Gastrocnemius medialis (tissue), 4 donors: Measurements from ENCODE around the gene TRMT112. TPM values are rescaled to one million over a fixed set of nuclear protein-coding genes. Genes with fewer than 3 reads are reported as not detected.

ENCODE experiments used
- ATAC-seq, 2 donors: fragments of 150-250 bp; one replicate each; pipeline ENCODE4 v1.9.1; 2016
- DNase-seq, 2 donors: peaks; one replicate each; pipeline ENCODE4 v3.0.0-alpha.2; 2019
- H3K27ac ChIP-seq, 4 donors: fragments of 200-600 bp; sonication (generic); 1 replicate in 1 of 4; 2 replicates in 3 of 4; pipeline ENCODE4 v1.5.1; 2016 to 2018; ENCODE audit warnings: mild to moderate bottlenecking in 2 of 4, moderate library complexity in 1 of 4
- H3K27me3 ChIP-seq, 3 donors: fragments of 200-600 bp; sonication (generic) in 2 of 3; 1 replicate in 1 of 3; 2 replicates in 2 of 3; pipeline versions ENCODE4 v1.5.1 to v1.6.0; 2016 to 2019; ENCODE audit warnings: mild to moderate bottlenecking in 1 of 3, moderate library complexity in 1 of 3
- H3K36me3 ChIP-seq, 2 donors: fragments of 200-600 bp; sonication (generic) in 1 of 2; one replicate each; pipeline ENCODE4 v1.5.1; 2017 to 2018
- H3K4me1 ChIP-seq, 2 donors: fragments of 200-600 bp; sonication (generic) in 1 of 2; one replicate each; pipeline ENCODE4 v1.5.1; 2016 to 2017; ENCODE audit warnings: mild to moderate bottlenecking in 2 of 2
- H3K4me3 ChIP-seq, 4 donors: fragments of 200-600 bp; sonication (generic) in 3 of 4; 1 replicate in 1 of 4; 2 replicates in 3 of 4; pipeline ENCODE4 v1.5.1; 2016 to 2019; ENCODE audit warnings: mild to moderate bottlenecking in 2 of 4
- H3K9me3 ChIP-seq, 3 donors: fragments of 200-600 bp; sonication (generic) in 2 of 3; 1 replicate in 1 of 3; 2 replicates in 2 of 3; pipeline ENCODE4 v1.5.1; 2016 to 2019
- POLR2A ChIP-seq, 2 donors: fragments of 450-650 bp; IDR thresholded peaks; one replicate each; pipeline ENCODE4 v1.6.1; 2017; ENCODE audit warnings: antibody characterized with exemption in 2 of 2, mild to moderate bottlenecking in 2 of 2, moderate library complexity in 2 of 2
- in situ Hi-C, 4 donors: fragments of 200-750 bp; cut with MboI; loops; one replicate each; pipeline versions ENCODE4 v1.15.0 to v1.8.0; 2017; ENCODE audit warnings: low sequenced_read_pairs in 4 of 4
- intact Hi-C: fragments of 100-400 bp; cut with DNase I; formaldehyde crosslinking; loops from one replicate; pipeline ENCODE4 v1.15.1; 2023; ENCODE audit warnings: low total_unique reads
- total RNA-seq, 4 donors: library from RNA; depleted of rRNA; stranded (reverse); fragments of >200 nt; gene quantifications; one replicate each; pipeline versions ENCODE4 v1.1.0 to v1.2.3, GENCODE V29; 2016
- TF ChIP-seq, protein P1 (sequence below), 5 experiments: fragments of 450-650 bp in 3 of 5; fragments of 200-600 bp in 2 of 5; sonication (generic) in 2 of 5; IDR thresholded peaks in 4 of 5; conservative IDR thresholded peaks in 1 of 5; 1 replicate in 4 of 5; 2 replicates in 1 of 5; pipeline ENCODE4 v1.5.1; 2016 to 2019; ENCODE audit warnings: antibody characterized with exemption in 5 of 5, mild to moderate bottlenecking in 3 of 5, moderate library complexity in 3 of 5

TRMT112 gene
- total RNA-seq, 4 donors from 2014 or later, result 133 to 226 (median 194) TPM

DNA sequence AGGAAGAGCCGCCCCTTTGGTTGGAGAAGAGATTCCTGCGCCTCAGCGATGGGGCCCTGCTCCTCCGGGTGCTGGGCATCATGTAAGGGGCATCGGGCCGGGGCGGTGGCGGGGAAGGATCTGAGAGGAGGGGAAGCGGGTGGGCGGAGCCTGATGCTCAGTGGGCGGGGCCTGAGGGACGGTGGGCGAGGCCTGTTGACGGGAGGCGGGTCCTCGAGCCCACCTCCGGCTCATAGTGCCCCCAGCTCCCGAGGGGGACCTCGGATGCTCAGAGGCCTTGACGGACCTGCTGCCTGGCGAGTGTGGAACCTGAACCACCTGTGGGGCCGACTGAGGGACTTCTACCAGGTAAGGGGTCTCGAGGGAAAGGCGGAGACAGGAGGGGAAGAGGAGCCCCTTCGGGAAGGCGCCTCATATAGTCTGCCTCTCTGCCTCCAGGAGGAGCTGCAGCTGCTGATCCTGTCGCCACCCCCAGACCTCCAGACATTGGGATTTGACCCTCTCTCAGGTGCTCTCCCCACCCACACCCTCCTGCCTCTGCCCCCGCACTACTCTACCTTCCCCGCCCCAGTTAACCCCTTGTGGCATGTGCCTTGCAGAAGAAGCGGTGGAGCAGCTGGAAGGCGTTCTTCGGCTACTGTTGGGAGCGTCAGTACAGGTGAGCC lies 23.4 kb upstream of the TRMT112 start:
- DNase-seq, result no peak

DNA sequence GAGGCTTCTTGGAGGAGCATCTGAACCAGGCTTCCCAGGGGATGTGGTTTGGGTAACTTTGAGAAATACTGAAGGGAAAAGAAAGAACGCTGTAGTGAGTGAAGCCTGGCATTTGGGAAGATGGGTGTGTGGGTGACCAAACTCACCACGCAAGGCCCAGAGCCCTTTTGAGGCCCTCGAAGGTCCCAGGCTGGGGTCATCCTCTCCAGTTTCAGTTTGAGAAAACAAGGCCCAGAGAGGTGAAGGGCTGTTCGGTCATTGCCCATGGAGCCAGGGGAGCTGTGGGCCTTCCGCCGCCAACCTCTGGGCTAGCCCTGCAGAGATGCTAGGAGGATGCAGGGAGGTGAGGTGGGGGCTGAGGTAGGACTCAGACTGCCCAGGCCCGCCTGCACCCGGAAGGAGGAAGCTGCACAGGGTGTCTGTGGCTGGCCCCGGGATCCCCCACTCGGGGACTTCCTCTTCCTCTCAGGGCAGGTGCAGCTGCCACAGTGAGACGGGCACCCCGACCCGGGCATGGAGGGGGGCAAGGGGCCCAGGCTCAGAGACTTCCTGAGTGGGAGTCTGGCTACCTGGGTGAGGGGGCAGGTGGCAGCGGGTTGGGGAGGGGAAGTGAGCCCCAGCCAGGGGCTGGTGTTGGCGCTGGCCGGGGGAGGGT lies 22.5 kb upstream of the TRMT112 start, which contains the start of gene CCDC88B:
Gene CCDC88B (plus strand): TSS at position 451 of the 655 bp plus-strand sequence. CDS start 63 bp downstream, at position 514.
- Histone ChIP-seq H3K4me1 (peaks cover 0 to 4% of the 10 kb centered on the region in 2 donors), H3K27ac (no peak within 1 kb of the TSS), H3K27me3 (no peaks in the 10 kb centered on the region), H3K36me3 (no peaks in the 10 kb centered on the region), H3K4me3 (peak within 1 kb of the TSS in 1 of 4 donors; percentile 13), H3K9me3 (no peaks in the 10 kb centered on the region)
- in situ Hi-C loops (no loop called here), intact Hi-C loops (loop anchor here (5.0 kb wide), 1 partner anchor 33 kb away; the partner anchor contains the start of gene ESRRA)
- DNase-seq (no peak), ATAC-seq (no peak)
- TF ChIP-seq POLR2A (IDR thresholded peaks at IDR 0.05), result no peak
- TF ChIP-seq, protein P1, sequence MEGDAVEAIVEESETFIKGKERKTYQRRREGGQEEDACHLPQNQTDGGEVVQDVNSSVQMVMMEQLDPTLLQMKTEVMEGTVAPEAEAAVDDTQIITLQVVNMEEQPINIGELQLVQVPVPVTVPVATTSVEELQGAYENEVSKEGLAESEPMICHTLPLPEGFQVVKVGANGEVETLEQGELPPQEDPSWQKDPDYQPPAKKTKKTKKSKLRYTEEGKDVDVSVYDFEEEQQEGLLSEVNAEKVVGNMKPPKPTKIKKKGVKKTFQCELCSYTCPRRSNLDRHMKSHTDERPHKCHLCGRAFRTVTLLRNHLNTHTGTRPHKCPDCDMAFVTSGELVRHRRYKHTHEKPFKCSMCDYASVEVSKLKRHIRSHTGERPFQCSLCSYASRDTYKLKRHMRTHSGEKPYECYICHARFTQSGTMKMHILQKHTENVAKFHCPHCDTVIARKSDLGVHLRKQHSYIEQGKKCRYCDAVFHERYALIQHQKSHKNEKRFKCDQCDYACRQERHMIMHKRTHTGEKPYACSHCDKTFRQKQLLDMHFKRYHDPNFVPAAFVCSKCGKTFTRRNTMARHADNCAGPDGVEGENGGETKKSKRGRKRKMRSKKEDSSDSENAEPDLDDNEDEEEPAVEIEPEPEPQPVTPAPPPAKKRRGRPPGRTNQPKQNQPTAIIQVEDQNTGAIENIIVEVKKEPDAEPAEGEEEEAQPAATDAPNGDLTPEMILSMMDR (IDR thresholded peaks at IDR 0.05 in 4 of 5, conservative IDR thresholded peaks at IDR 0.05 in 1 of 5), result no peak

More for the DNA sequence above, 23.4 kb upstream of the TRMT112 start:
- H3K4me3 ChIP-seq, result peak overlapping the region in 1 of 4 donors; percentile 13
- no peaks in the 10 kb centered on the region for H3K27me3 ChIP-seq
- H3K9me3 ChIP-seq, result no peaks in the 10 kb centered on the region
- peaks cover 0 to 4% of the 10 kb centered on the region in 2 donors for H3K4me1 ChIP-seq
- TF ChIP-seq POLR2A (IDR thresholded peaks at IDR 0.05), result no peak
- TF ChIP-seq, protein P1 (IDR thresholded peaks at IDR 0.05 in 4 of 5, conservative IDR thresholded peaks at IDR 0.05 in 1 of 5), result no peak
- intact Hi-C loops (loop anchor here (5.0 kb wide), 1 partner anchor 34 kb away; the partner anchor contains the start of gene ESRRA), in situ Hi-C loops (no loop called here)
- no peak for ATAC-seq
- no peaks in the 10 kb centered on the region for H3K36me3 ChIP-seq
- H3K27ac ChIP-seq, result no peak overlapping the region

DNA sequence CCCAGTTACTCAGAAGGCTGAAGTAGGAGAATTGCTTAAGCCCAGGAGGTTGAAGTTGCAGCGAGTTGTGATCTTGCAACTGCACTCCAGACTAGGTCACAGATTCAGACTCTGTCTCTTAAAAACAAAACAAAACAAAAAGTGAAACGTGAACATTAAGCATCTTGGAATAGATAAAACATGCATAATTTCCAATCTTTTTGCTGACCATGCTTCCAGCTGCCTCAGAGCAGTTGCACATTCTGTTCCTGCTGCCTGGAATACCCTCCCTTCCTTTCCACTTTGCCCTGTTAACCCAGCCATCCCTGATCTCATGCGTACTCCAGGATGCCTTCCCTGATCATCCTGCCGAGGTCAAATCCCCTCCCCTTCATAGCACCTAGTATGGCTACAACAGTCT lies 21.9 kb upstream of the TRMT112 start:
- TF ChIP-seq POLR2A (IDR thresholded peaks at IDR 0.05), result no peak
- TF ChIP-seq, protein P1 (IDR thresholded peaks at IDR 0.05 in 4 of 5, conservative IDR thresholded peaks at IDR 0.05 in 1 of 5), result no peak
- intact Hi-C loops (no loop called here), in situ Hi-C loops (no loop called here)
- Histone ChIP-seq H3K4me3 (no peak overlapping the region), H3K27ac (no peak overlapping the region), H3K27me3 (no peaks in the 10 kb centered on the region), H3K9me3 (no peaks in the 10 kb centered on the region), H3K36me3 (no peaks in the 10 kb centered on the region), H3K4me1 (peaks cover 0 to 4% of the 10 kb centered on the region in 2 donors)
- DNase-seq (no peak), ATAC-seq (no peak)

DNA sequence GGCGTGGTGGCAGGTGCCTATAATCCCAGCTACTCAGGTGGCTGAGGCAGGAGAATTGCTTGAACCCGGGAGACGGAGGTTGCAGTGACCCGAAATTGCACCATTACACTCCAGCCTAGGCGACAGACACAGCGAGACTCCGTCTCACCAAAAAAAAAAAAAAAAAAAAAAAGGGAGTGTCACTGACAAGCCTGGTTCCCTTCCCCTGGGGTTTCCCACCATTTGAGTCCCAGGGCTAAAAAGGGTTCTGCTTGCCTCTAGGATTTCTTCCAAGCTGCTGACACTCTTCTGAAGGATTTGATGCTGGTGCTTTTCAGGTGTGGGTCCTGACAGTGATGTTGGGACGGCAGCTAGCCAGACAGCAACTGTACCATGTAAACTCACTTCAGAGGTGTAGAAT lies 21.4 kb upstream of the TRMT112 start:
- H3K36me3 ChIP-seq, result no peaks in the 10 kb centered on the region
- H3K4me1 ChIP-seq, result peaks cover 0 to 4% of the 10 kb centered on the region in 2 donors
- H3K4me3 ChIP-seq, result no peak overlapping the region
- TF ChIP-seq, protein P1 (IDR thresholded peaks at IDR 0.05 in 4 of 5, conservative IDR thresholded peaks at IDR 0.05 in 1 of 5), result no peak
- TF ChIP-seq POLR2A (IDR thresholded peaks at IDR 0.05), result no peak
- H3K27me3 ChIP-seq, result no peaks in the 10 kb centered on the region
- DNase-seq (no peak), ATAC-seq (no peak)
- intact Hi-C loops, result no loop called here
- in situ Hi-C loops, result no loop called here
- no peaks in the 10 kb centered on the region for H3K9me3 ChIP-seq
- no peak overlapping the region for H3K27ac ChIP-seq
